Measurements from ENCODE around the gene SLC44A3.

DNA sequence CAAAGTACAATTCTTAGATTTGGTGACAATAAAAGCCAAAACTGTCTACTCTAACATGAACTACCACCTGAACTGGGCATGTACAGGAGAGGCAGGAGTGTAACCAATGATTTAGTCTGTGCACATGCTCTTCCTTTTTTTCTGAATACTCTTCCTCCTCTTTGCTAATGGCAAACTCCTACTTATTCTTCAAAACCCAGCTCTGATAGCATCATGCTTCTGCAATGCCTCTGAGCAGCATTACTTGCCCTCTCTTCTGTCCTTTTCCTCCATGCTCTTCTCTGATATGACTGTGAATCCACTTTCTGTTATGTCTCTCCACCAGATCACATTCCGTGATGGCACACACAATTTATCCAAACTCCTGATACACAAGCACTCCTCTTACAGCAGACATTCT, 75.4 kb downstream of the SLC44A3 start:
- TF ChIP-seq CTCF (IDR thresholded peaks at IDR 0.05) (no peak), POLR2A (IDR thresholded peaks at IDR 0.05) (no peak)

Measured in adrenal gland (tissue), 5 donors.